Caco-2 (cell line): ENCODE data around the gene MICALL1. TPM values are rescaled to one million over a fixed set of nuclear protein-coding genes. Genes with fewer than 3 reads are reported as not detected.

Experiments
- BruUV-seq: library from RNA; stranded (reverse); fragments of 400-500 nt; replicated peaks from 2 replicates; lab custom pipeline; 2021; lab: Mats Ljungman, UMichigan
- CTCF ChIA-PET: fragments of 300-600 bp; sonication (Branson Sonifier 250); formaldehyde crosslinking; loops from one replicate; lab custom pipeline; 2022; ENCODE audit warnings: antibody characterized with exemption; lab: Charles Lee
- POLR2A ChIA-PET: fragments of 300-600 bp; sonication (Branson Sonifier 250); formaldehyde crosslinking; loops from one replicate; lab custom pipeline; 2022; ENCODE audit warnings: antibody characterized with exemption; lab: Charles Lee
- DNase-seq, 2 experiments: peaks; one replicate each; pipeline versions ENCODE4 v3.0.0 to v3.0.0-alpha.2; 2020 to 2022
- H3K27me3 ChIP-seq: replicated peaks from 2 replicates; pipeline ENCODE4 v1.6.0; 2011; ENCODE audit warnings: low read length; ENCODE audit not compliant: control insufficient read depth, insufficient read depth
- H3K36me3 ChIP-seq: 2 replicates; pipeline ENCODE4 v1.5.1; 2011; ENCODE audit warnings: low read length; ENCODE audit not compliant: control insufficient read depth, insufficient read depth
- H3K4me1 ChIP-seq: fragments of 250-450 bp; sonication (Bioruptor Pico); 2 replicates; pipeline ENCODE4 v1.5.1; 2020; ENCODE audit warnings: mild to moderate bottlenecking
- H3K4me3 ChIP-seq: 2 replicates; pipeline ENCODE4 v1.5.1; 2011; ENCODE audit warnings: low read depth, mild to moderate bottlenecking, control low read depth, low read length
- H3K9me3 ChIP-seq: fragments of 250-450 bp; sonication (Bioruptor Pico); 2 replicates; pipeline ENCODE4 v1.5.1; 2020; ENCODE audit warnings: mild to moderate bottlenecking, moderate library complexity
- H3K27ac Mint-ChIP-seq: one replicate; pipeline ENCODE4 v1.8.0; 2022; ENCODE audit warnings: mixed read lengths; ENCODE audit not compliant: unreplicated experiment
- H3K27me3 Mint-ChIP-seq: one replicate; pipeline ENCODE4 v1.8.0; 2022; ENCODE audit warnings: mixed read lengths; ENCODE audit not compliant: insufficient read depth, unreplicated experiment
- H3K36me3 Mint-ChIP-seq: one replicate; pipeline ENCODE4 v1.8.0; 2022; ENCODE audit warnings: mild to moderate bottlenecking, mixed read lengths; ENCODE audit not compliant: insufficient read depth, unreplicated experiment
- H3K4me1 Mint-ChIP-seq: one replicate; pipeline ENCODE4 v1.8.0; 2022; ENCODE audit warnings: low read depth, mixed read lengths; ENCODE audit not compliant: unreplicated experiment
- H3K4me3 Mint-ChIP-seq: one replicate; pipeline ENCODE4 v1.8.0; 2022; ENCODE audit warnings: mild to moderate bottlenecking, moderate library complexity, mixed read lengths; ENCODE audit not compliant: unreplicated experiment
- H3K9me3 Mint-ChIP-seq: one replicate; pipeline ENCODE4 v1.8.0; 2022; ENCODE audit warnings: mixed read lengths; ENCODE audit not compliant: unreplicated experiment
- CTCF ChIP-seq, 2 experiments: fragments of 200-600 bp in 1 of 2; IDR thresholded peaks; 1 replicate in 1 of 2; 2 replicates in 1 of 2; pipeline versions ENCODE4 v1.5.1 to v1.8.0; 2011 to 2022; ENCODE audit warnings: antibody characterized with exemption in 1 of 2, control low read depth in 1 of 2, inconsistent platforms in 1 of 2, low read depth in 1 of 2, low read length in 1 of 2, mild to moderate bottlenecking in 1 of 2, moderate library complexity in 1 of 2; ENCODE audit not compliant: insufficient read depth in 1 of 2, severe bottlenecking in 1 of 2, unreplicated experiment in 1 of 2
- intact Hi-C: fragments of 100-400 bp; cut with micrococcal nuclease; formaldehyde crosslinking; loops from one replicate; pipeline ENCODE4 v1.10.0; 2022; ENCODE audit not compliant: unreplicated experiment
- total RNA-seq: library from RNA; stranded (reverse); gene quantifications from 2 replicates; pipeline ENCODE4 v1.2.3, GENCODE V29; 2022

The MICALL1 gene
- total RNA-seq, 1 experiment from 2014 or later: 46.7 TPM

- no peak for TF ChIP-seq CTCF (IDR thresholded peaks at IDR 0.05; ENCODE audit: insufficient read depth in 1 of 2, low read depth in 1 of 2, low read length in 1 of 2, severe bottlenecking in 1 of 2, unreplicated experiment in 1 of 2)
- no peaks in the 10 kb centered on the region for H3K36me3 ChIP-seq
- no peaks in the 10 kb centered on the region for H3K27me3 ChIP-seq
- no peaks in the 10 kb centered on the region for H3K9me3 Mint-ChIP-seq
- peak overlapping the region; percentile 99 for H3K27ac Mint-ChIP-seq
- CTCF ChIA-PET: interaction anchor here (0.7 to 0.9 kb wide), 2 partner anchors 32 to 39 kb away, joined by 3 to 4 read pairs; no protein-coding TSS in a partner anchor
- no peaks in the 10 kb centered on the region for H3K27me3 Mint-ChIP-seq
- no peak overlapping the region for H3K4me3 ChIP-seq
- H3K9me3 ChIP-seq: no peaks in the 10 kb centered on the region
- H3K4me1 ChIP-seq: peaks cover 75% of the 10 kb centered on the region
- BruUV-seq: TSS peak; percentile 23
- H3K4me3 Mint-ChIP-seq: peak overlapping the region; percentile 54
- intact Hi-C loops: loop anchor here (1.0 kb wide), 1 partner anchor 8 kb away; no protein-coding TSS in a partner anchor
- POLR2A ChIA-PET: interaction anchor here (3.2 kb wide), 1 partner anchor 10 kb away, joined by 17 read pairs; the partner anchor contains the start of gene MICALL1
- peaks cover 48% of the 10 kb centered on the region for H3K4me1 Mint-ChIP-seq
- H3K36me3 Mint-ChIP-seq: peaks cover 42% of the 10 kb centered on the region
- DNase-seq: peak; percentile 84 to 92
These were observed 11.0 kb upstream of the MICALL1 start for GRCh38 chr22:37894939-37895670.

GRCh38 chr22:37896181-37896592, 9.9 kb upstream of the MICALL1 start:
- Mint-ChIP-seq H3K36me3 (peaks cover 35% of the 10 kb centered on the region), H3K27me3 (no peaks in the 10 kb centered on the region), H3K4me1 (peaks cover 46% of the 10 kb centered on the region), H3K9me3 (no peaks in the 10 kb centered on the region), H3K27ac (peak overlapping the region; percentile 99), H3K4me3 (no peak overlapping the region)
- CTCF ChIA-PET: interaction anchor here (2.2 to 3.4 kb wide), 2 partner anchors 8 to 10 kb away, joined by 10 to 17 read pairs; partner anchors contain the start of gene MICALL1
- H3K36me3 ChIP-seq: no peaks in the 10 kb centered on the region
- no peaks in the 10 kb centered on the region for H3K9me3 ChIP-seq
- H3K4me3 ChIP-seq: no peak overlapping the region
- H3K4me1 ChIP-seq: peaks cover 74% of the 10 kb centered on the region
- intact Hi-C loops: no loop called here
- no peak for TF ChIP-seq CTCF (IDR thresholded peaks at IDR 0.05; ENCODE audit: insufficient read depth in 1 of 2, low read depth in 1 of 2, low read length in 1 of 2, severe bottlenecking in 1 of 2, unreplicated experiment in 1 of 2)
- DNase-seq: no peak
- H3K27me3 ChIP-seq: no peaks in the 10 kb centered on the region
- BruUV-seq: no TSS peak
- POLR2A ChIA-PET: interaction anchor here (0.6 to 3.2 kb wide), 2 partner anchors 9 to 20 kb away, joined by 3 to 17 read pairs; partner anchors contain the start of gene MICALL1

- Histone ChIP-seq H3K27me3 (no peaks in the 10 kb centered on the region), H3K4me1 (peaks cover 67% of the 10 kb centered on the region), H3K9me3 (no peaks in the 10 kb centered on the region), H3K36me3 (no peaks in the 10 kb centered on the region), H3K4me3 (no peak overlapping the region)
- no peak overlapping the region for H3K4me3 Mint-ChIP-seq
- intact Hi-C loops: no loop called here
- ChIA-PET CTCF (interaction anchor here (0.6 to 3.4 kb wide), 4 partner anchors 9 to 79 kb away, joined by 3 to 17 read pairs (median 6); partner anchors contain the start of gene MICALL1), POLR2A (interaction anchor here (3.2 kb wide), 1 partner anchor 9 kb away, joined by 17 read pairs; the partner anchor contains the start of gene MICALL1)
- H3K9me3 Mint-ChIP-seq: no peaks in the 10 kb centered on the region
- BruUV-seq: no TSS peak
- no peak for DNase-seq
- no peaks in the 10 kb centered on the region for H3K27me3 Mint-ChIP-seq
- H3K27ac Mint-ChIP-seq: peak overlapping the region; percentile 99
- H3K36me3 Mint-ChIP-seq: peaks cover 28% of the 10 kb centered on the region
- peaks cover 38% of the 10 kb centered on the region for H3K4me1 Mint-ChIP-seq
- TF ChIP-seq CTCF (IDR thresholded peaks at IDR 0.05; ENCODE audit: insufficient read depth in 1 of 2, low read depth in 1 of 2, low read length in 1 of 2, severe bottlenecking in 1 of 2, unreplicated experiment in 1 of 2): no peak
These were observed 9.2 kb upstream of the MICALL1 start for GRCh38 chr22:37896939-37897338.
